ENCODE data around the gene PIK3R5. TPM values are rescaled to one million over a fixed set of nuclear protein-coding genes. Genes with fewer than 3 reads are reported as not detected.
A peak's percentile ranks its signal among the peaks of the same experiment; 100 is the strongest.

The PIK3R5 gene
- polyA plus RNA-seq, 1 donor (not counting 4 experiments of a cell fraction or from before 2014, with no cell fraction given) = not detected

DNA sequence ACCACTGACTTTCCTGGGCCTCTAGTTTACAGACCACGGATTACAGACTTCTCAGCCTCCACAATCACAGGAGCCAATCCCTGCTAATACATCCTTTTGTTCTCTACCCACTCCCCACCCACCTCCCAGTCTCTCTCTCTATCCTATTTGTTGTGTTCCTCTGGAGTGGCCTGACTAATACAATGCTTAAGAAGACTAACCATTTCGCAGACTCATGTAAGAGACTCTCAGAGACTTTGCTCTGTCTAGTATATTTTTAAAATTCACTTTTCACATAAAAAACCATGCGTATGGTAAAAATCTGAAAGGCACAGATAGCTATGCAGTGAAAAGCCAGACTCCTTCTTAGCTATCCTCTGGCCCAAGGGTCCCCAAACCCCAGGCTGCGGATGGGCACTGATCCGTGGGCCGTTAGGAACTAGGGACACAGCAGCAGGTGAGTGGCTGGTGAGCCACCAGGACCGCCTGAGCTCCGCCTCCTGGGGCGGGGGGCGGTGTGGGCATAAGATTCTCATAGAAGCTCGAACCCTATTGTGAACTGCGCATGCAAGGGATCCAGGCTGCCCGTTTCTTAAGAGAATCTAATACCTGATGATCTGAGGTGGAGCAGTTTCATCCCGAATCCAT is 105.6 kb downstream of the PIK3R5 start:
- no peaks in the 10 kb centered on the region for H3K9me1 ChIP-seq (ENCODE audit: control insufficient read depth, extremely low read depth, insufficient read depth, low read length)
- dilution Hi-C loops (cut with MboI; ENCODE audit: extremely low pct_ligation_motif_present, low sequenced_read_pairs) = no loop called here
- H3K27ac ChIP-seq (ENCODE audit: control insufficient read depth, insufficient read depth, low read length) = no peak overlapping the region
- no peaks in the 10 kb centered on the region for H3K27me3 ChIP-seq (ENCODE audit: control insufficient read depth, extremely low read depth, insufficient read depth, low read length)
- DNase-seq (ENCODE audit: low read depth, low spot score) = no peak
- H3K36me3 ChIP-seq (ENCODE audit: control insufficient read depth in 2 of 2, extremely low read depth in 1 of 2, insufficient read depth in 2 of 2, low read length in 2 of 2) = no peaks in the 10 kb centered on the region
- TF ChIP-seq EZH2 (IDR thresholded peaks at IDR 0.05; ENCODE audit: low read length) (no peak), CTCF (optimal IDR thresholded peaks at IDR 0.05 in 1 of 3, IDR thresholded peaks at IDR 0.05 in 1 of 3, conservative IDR thresholded peaks at IDR 0.05 in 1 of 3; ENCODE audit: extremely low read depth in 1 of 3, insufficient read depth in 2 of 3, low read length in 3 of 3) (no peak)
- H3K9me3 ChIP-seq (ENCODE audit: control insufficient read depth, low read depth, low read length) = no peaks in the 10 kb centered on the region
- no peak overlapping the region for H3K9ac ChIP-seq (ENCODE audit: control insufficient read depth, extremely low read depth, insufficient read depth, low read length)
- no peak overlapping the region for H3K4me3 ChIP-seq (ENCODE audit: control insufficient read depth in 2 of 3, extremely low read depth in 1 of 3, insufficient read depth in 2 of 3, low read depth in 1 of 3, low read length in 3 of 3)
- FAIRE-seq = no peak
- H2AFZ ChIP-seq (ENCODE audit: control insufficient read depth, low read length) = no peak overlapping the region
- no peak overlapping the region for H3K4me2 ChIP-seq (ENCODE audit: control insufficient read depth, extremely low read depth, insufficient read depth, low read depth, low read length)
- H3K79me2 ChIP-seq (ENCODE audit: control insufficient read depth, insufficient read depth, low read length) = no peaks in the 10 kb centered on the region
- no peaks in the 10 kb centered on the region for H4K20me1 ChIP-seq (ENCODE audit: control insufficient read depth, extremely low read depth, insufficient read depth, low read length)
- H3K4me1 ChIP-seq (ENCODE audit: control insufficient read depth, extremely low read depth, insufficient read depth, low read length) = peaks cover 24% of the 10 kb centered on the region

GRCh38 chr17:8859027-8859803 is 106.3 kb downstream of the PIK3R5 start:
- H3K27me3 ChIP-seq (ENCODE audit: control insufficient read depth, extremely low read depth, insufficient read depth, low read length) = no peaks in the 10 kb centered on the region
- peaks cover 24% of the 10 kb centered on the region for H3K4me1 ChIP-seq (ENCODE audit: control insufficient read depth, extremely low read depth, insufficient read depth, low read length)
- FAIRE-seq (peak; percentile 13), DNase-seq (ENCODE audit: low read depth, low spot score) (no peak)
- H4K20me1 ChIP-seq (ENCODE audit: control insufficient read depth, extremely low read depth, insufficient read depth, low read length) = no peaks in the 10 kb centered on the region
- no peak overlapping the region for H3K27ac ChIP-seq (ENCODE audit: control insufficient read depth, insufficient read depth, low read length)
- TF ChIP-seq EZH2 (IDR thresholded peaks at IDR 0.05; ENCODE audit: low read length) (no peak), CTCF (optimal IDR thresholded peaks at IDR 0.05 in 1 of 3, IDR thresholded peaks at IDR 0.05 in 1 of 3, conservative IDR thresholded peaks at IDR 0.05 in 1 of 3; ENCODE audit: extremely low read depth in 1 of 3, insufficient read depth in 2 of 3, low read length in 3 of 3) (peak in 2 of 3 experiments; percentile 6 to 13)
- no peaks in the 10 kb centered on the region for H3K9me3 ChIP-seq (ENCODE audit: control insufficient read depth, low read depth, low read length)
- no peak overlapping the region for H3K4me2 ChIP-seq (ENCODE audit: control insufficient read depth, extremely low read depth, insufficient read depth, low read depth, low read length)
- dilution Hi-C loops (cut with MboI; ENCODE audit: extremely low pct_ligation_motif_present, low sequenced_read_pairs) = no loop called here
- H3K36me3 ChIP-seq (ENCODE audit: control insufficient read depth in 2 of 2, extremely low read depth in 1 of 2, insufficient read depth in 2 of 2, low read length in 2 of 2) = no peaks in the 10 kb centered on the region
- H3K9ac ChIP-seq (ENCODE audit: control insufficient read depth, extremely low read depth, insufficient read depth, low read length) = no peak overlapping the region
- no peak overlapping the region for H3K4me3 ChIP-seq (ENCODE audit: control insufficient read depth in 2 of 3, extremely low read depth in 1 of 3, insufficient read depth in 2 of 3, low read depth in 1 of 3, low read length in 3 of 3)
- no peak overlapping the region for H2AFZ ChIP-seq (ENCODE audit: control insufficient read depth, low read length)
- H3K79me2 ChIP-seq (ENCODE audit: control insufficient read depth, insufficient read depth, low read length) = no peaks in the 10 kb centered on the region
- no peaks in the 10 kb centered on the region for H3K9me1 ChIP-seq (ENCODE audit: control insufficient read depth, extremely low read depth, insufficient read depth, low read length)
